GM19397 (cell line): Measurements from ENCODE around the gene NUMBL.
"Not testable (repeated sequence)": the region's sequence is repeated elsewhere in the genome, so short reads cannot be mapped to it uniquely, and the experiment has no call there.

Experiments
- ATAC-seq: cut with Tn5 transposase; IDR thresholded peaks from one replicate; pipeline ENCODE4 v1.9.1; 2021; ENCODE audit warnings: mild to moderate bottlenecking, moderate library complexity; ENCODE audit not compliant: unreplicated experiment

Gene NUMBL

GRCh38 chr19:40690050-40690692 lies at the start of gene NUMBL:
Gene NUMBL (minus strand): TSS chr19:40690651. CDS start chr19:40690483, 168 bp downstream.
- ATAC-seq, result no peak

- ATAC-seq, result no peak
Measured at GRCh38 chr19:40739030-40739839, 48.8 kb upstream of the NUMBL start.

GRCh38 chr19:40737102-40737644 lies 46.7 kb upstream of the NUMBL start:
- no peak for ATAC-seq

GRCh38 chr19:40736661-40737060 lies 46.2 kb upstream of the NUMBL start:
- ATAC-seq, result no peak

GRCh38 chr19:40735013-40735771 lies 44.7 kb upstream of the NUMBL start:
- no peak for ATAC-seq

- no peak for ATAC-seq
Measured at GRCh38 chr19:40733149-40733548, 42.7 kb upstream of the NUMBL start.

GRCh38 chr19:40732304-40732703 lies 41.9 kb upstream of the NUMBL start:
- not testable (repeated sequence) for ATAC-seq

- not testable (repeated sequence) for ATAC-seq
Measured at GRCh38 chr19:40730065-40730464, 39.6 kb upstream of the NUMBL start.

- no peak for ATAC-seq
Measured at GRCh38 chr19:40726279-40726678, 35.8 kb upstream of the NUMBL start.

GRCh38 chr19:40724855-40725254 lies 34.4 kb upstream of the NUMBL start:
- no peak for ATAC-seq

GRCh38 chr19:40724315-40724714 lies 33.9 kb upstream of the NUMBL start:
- no peak for ATAC-seq

GRCh38 chr19:40723661-40724254 lies 33.3 kb upstream of the NUMBL start:
- no peak for ATAC-seq

- no peak for ATAC-seq
Measured at GRCh38 chr19:40721936-40722661, 31.6 kb upstream of the NUMBL start.

GRCh38 chr19:40721140-40721486 lies 30.7 kb upstream of the NUMBL start:
- no peak for ATAC-seq

GRCh38 chr19:40719414-40719894 lies 29.0 kb upstream of the NUMBL start:
- no peak for ATAC-seq

- no peak for ATAC-seq
Measured at GRCh38 chr19:40718774-40719391, 28.4 kb upstream of the NUMBL start.

GRCh38 chr19:40717880-40718773 lies 27.7 kb upstream of the NUMBL start:
- no peak for ATAC-seq

GRCh38 chr19:40717325-40717879 lies 27.0 kb upstream of the NUMBL start:
- no peak for ATAC-seq
